ENCODE data around the gene UBTD2. TPM values are rescaled to one million over a fixed set of nuclear protein-coding genes. Genes with fewer than 3 reads are reported as not detected.
A peak's percentile ranks its signal among the peaks of the same experiment; 100 is the strongest.

UBTD2 gene
- total and polyA plus RNA-seq, 2 of the 4 experiments (the other 2 are of a cell fraction) = 11.2 to 20.6 TPM

GRCh38 chr5:172312286-172312685, 28.7 kb upstream of the UBTD2 start:
- H2BK120ac ChIP-seq (ENCODE audit: low read depth, low read length) = no peak overlapping the region
- H3K79me1 ChIP-seq (ENCODE audit: low read depth in 1 of 2, low read length in 2 of 2) = no peaks in the 10 kb centered on the region
- H3K9ac ChIP-seq (ENCODE audit: low read depth, low read length) = no peak overlapping the region
- POLR2A ChIA-PET (ENCODE audit: unreplicated experiment) = no interaction called here
- no peak overlapping the region for H2AFZ ChIP-seq (replicated peaks; ENCODE audit: low read length, poor library complexity)
- in situ Hi-C loops (cut with MboI; ENCODE audit: low sequenced_read_pairs) (no loop called here), intact Hi-C loops (cut with micrococcal nuclease) (no loop called here), dilution Hi-C loops (cut with HindIII; ENCODE audit: low sequenced_read_pairs, unreplicated experiment) (no loop called here)
- CTCF ChIA-PET = no interaction called here
- H3K4me2 ChIP-seq (ENCODE audit: low read depth, low read length) = no peak overlapping the region
- no peak overlapping the region for H3K4ac ChIP-seq (ENCODE audit: low read depth, low read length)
- TF ChIP-seq CHD1 (IDR thresholded peaks at IDR 0.05; ENCODE audit: low read depth, low read length) (no peak), POLR2A (IDR thresholded peaks at IDR 0.05; ENCODE audit: low read depth, low read length) (no peak), RFX5 (IDR thresholded peaks at IDR 0.05; ENCODE audit: low read depth, low read length) (no peak), ELK1 (IDR thresholded peaks at IDR 0.05; ENCODE audit: borderline replicate concordance, low read depth, low read length) (no peak), CEBPB (IDR thresholded peaks at IDR 0.05; ENCODE audit: low read depth, low read length) (no peak), MAFK (IDR thresholded peaks at IDR 0.05; ENCODE audit: low read depth, low read length) (no peak)
- no peak overlapping the region for H3K27ac ChIP-seq (ENCODE audit: insufficient read depth, low read length)
- no peaks in the 10 kb centered on the region for H4K20me1 ChIP-seq (ENCODE audit: insufficient read depth, low read length)
- peaks cover 4% of the 10 kb centered on the region; the same call in 1 of the 2 replicates for H3K9me1 ChIP-seq (ENCODE audit: insufficient read depth, low read length)
- ATAC-seq (ENCODE audit: low read depth) (no peak), DNase-seq (no peak)
- no peak overlapping the region for H3K14ac ChIP-seq (replicated peaks; ENCODE audit: low read depth, low read length)
- H3K27me3 ChIP-seq (ENCODE audit: control insufficient read depth, insufficient read depth, low read length) = no peaks in the 10 kb centered on the region
- H3K9me3 ChIP-seq (ENCODE audit: control insufficient read depth, insufficient read depth, low read length) = no peaks in the 10 kb centered on the region
- no peak overlapping the region for H2BK5ac ChIP-seq (ENCODE audit: low read depth, low read length, poor library complexity, severe bottlenecking)
- no peak overlapping the region for H2BK20ac ChIP-seq (ENCODE audit: low read depth, low read length)
- no peak overlapping the region for H2BK15ac ChIP-seq (ENCODE audit: low read depth, low read length)
- H3K4me1 ChIP-seq (ENCODE audit: control insufficient read depth, insufficient read depth, low read length) = no peaks in the 10 kb centered on the region
- peak overlapping the region; percentile 42 for H2AK9ac ChIP-seq (replicated peaks; ENCODE audit: low read depth, low read length, poor library complexity)
- H3K56ac ChIP-seq (ENCODE audit: extremely low read depth, insufficient read depth, low read length) = no peak overlapping the region
- no peak overlapping the region for H4K91ac ChIP-seq (ENCODE audit: insufficient read depth, low read depth, low read length)
- H2AK5ac ChIP-seq (ENCODE audit: low read depth, low read length) = no peak overlapping the region
- BruUV-seq (replicated peaks) = no TSS peak
- H3K23ac ChIP-seq (ENCODE audit: low read depth, low read length) = no peak overlapping the region
- H3K36me3 ChIP-seq (ENCODE audit: control insufficient read depth, insufficient read depth, low read length) = no peaks in the 10 kb centered on the region
- H4K5ac ChIP-seq (ENCODE audit: low read depth, low read length) = no peak overlapping the region
- H3K4me3 ChIP-seq (ENCODE audit: insufficient read depth, low read depth, low read length) = no peak overlapping the region
- no peak overlapping the region for H3K18ac ChIP-seq (ENCODE audit: low read depth, low read length)
- no CpG with 5 or more reads among the region's 1 CpG for WGBS, 2 experiments (ENCODE audit: extremely low coverage in 2 of 2, insufficient read length in 1 of 2)
- no peak overlapping the region for H4K8ac ChIP-seq (ENCODE audit: low read depth in 2 of 2, low read length in 2 of 2)
